ENCODE results near the gene SMIM41.
"Not testable (repeated sequence)": the region's sequence is repeated elsewhere in the genome, so short reads cannot be mapped to it uniquely, and the experiment has no call there.

SMIM41 gene

DNA sequence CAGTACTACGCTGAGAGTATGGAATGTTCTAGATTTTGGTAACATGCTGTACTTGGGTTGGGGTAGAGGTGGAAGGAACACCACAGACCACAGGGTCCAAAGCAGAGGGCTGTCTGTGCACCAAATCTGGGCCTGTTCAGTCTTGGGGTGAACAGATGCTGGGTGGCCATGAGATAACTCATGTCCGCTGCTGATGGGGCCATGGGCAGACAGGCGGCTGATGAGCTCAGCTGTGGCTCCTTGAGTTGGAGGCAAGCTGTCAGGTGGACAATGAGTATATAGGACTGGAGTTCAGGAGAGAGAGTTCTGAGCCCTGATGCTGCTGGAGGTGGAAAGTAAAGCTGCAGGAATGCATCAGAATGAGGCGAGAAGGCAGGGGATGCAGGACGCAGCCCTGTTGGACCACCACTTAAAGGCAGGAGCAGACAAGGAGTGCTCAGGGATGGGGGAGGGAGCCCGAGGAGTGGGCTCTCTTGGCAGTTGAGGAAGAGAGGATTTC, 6.2 kb downstream of the SMIM41 start:
- DNase-seq (ENCODE audit: low read depth in 2 of 2), result no peak

DNA sequence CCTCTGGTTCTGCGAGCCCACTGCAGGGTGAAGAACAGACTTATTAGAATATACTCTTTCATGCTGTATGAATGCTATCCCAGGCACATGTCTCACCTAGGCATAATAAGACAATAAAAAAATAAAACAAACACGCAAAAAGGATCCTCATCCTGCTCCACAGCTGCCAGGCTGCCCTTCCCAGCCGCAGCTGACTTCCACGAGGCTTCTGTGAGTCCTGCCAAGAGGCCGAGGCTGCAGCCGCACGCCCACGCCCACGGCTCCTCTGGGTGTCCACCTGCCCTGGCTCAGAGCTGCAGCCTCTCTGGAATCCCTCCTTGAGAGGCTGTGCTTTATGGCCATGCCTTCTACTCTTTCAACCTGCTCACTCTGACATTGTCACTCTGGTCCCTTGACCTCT, 6.9 kb downstream of the SMIM41 start:
- DNase-seq (ENCODE audit: low read depth in 2 of 2), result no peak

DNA sequence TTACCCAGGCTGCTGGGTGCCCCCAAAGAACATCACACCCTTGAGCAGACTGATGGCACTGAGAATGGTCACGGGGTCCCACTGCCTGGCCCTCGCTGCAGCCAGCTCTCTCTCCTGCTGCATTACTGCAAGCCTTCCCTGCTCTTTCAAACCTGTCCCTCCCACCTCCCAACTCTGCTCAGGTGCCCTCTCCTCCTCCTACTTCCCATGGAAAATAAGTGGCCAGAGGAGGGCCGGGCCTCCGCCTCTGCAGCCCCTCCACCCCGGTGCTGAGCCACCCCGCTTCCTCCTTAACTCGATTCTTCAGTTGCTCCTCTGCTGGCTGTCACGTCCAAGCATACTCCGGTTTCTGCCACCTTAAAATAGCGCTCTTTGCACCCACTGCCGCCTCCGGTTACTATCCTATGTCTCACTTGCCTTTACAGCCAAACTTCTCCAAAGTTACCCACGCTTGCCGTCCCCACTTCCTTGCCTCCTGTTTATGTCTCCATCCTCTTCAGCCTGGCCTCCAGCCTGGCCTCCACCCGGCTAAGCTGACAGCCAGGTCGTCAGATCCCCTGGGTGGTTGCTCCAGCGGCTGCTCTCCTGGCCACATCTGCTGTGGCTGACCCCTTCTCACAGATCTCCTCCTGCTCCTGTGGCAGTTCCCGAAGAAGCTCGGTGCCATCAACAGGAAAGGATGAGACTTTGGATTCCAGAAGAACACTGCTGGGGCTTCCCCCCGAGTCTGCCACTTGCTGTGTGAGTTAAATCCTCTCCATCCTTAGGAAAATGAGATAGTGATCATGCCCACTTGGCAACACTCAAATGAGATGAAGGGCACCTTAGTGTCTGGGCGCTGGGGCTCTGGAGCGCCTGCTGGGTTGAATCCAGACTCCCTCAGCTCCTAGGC, 7.7 kb downstream of the SMIM41 start:
- no peak for DNase-seq (ENCODE audit: low read depth in 2 of 2)

DNA sequence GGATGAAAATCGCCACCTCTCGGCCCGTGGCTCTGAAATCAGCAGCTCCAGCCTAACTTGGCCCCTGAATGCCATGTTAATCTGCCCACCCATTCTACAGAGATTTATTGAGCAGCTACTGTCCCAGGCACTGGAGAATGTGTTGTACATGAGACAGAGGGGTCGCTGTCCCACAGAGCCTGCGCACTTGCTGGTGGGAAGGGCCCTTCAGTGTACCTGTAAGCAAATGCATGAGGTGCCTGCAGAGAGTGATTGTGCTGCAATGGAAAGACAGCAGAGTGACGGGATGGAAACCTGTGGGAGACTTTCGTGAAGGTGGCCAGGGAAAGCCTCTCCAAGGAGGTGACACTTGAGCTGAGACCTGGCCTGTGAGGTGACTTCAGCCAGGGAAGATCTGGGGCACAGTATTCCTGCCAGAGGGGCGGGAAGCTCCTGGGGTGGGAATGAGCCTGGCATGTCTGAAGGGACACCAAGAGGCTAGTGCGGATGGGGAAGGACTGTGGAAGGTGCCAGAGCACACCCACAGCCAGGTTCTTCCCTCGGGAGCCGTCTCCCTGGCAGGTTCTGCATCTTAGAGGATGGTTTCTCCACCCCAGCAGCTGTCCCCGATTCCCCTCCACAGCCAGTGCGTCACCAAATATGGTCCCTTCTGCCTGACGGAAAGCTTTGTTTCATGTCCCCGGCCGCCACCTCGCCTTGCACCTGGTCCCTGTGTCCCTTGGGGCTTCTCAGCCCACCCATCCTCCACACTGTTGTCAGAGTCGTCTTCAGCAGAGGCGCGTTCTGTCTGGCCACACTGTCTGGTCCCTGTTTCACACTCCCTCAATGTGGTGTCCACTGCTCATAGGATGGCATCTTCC, 8.7 kb downstream of the SMIM41 start:
- DNase-seq (ENCODE audit: low read depth in 2 of 2), result no peak

DNA sequence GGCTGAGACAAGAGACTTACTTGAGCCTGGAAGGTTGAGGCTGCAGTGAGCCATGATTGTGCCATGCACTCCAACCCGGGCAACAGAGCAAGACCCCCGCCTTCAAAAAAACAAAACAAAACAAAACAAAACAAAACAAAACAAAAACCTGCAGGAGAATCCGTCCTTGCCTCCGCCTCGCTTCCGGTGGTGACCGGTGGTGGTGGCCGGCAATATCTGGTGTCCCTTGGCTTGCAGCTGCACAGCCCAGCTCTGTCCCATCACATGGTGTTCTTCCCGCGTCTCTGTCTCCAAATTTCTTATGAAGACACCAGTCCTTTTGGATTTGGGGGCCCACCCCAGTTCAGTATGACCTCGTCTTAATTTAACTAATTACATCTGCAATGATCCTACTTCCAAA, 10.0 kb downstream of the SMIM41 start:
- DNase-seq (ENCODE audit: low read depth in 2 of 2), result no peak

DNA sequence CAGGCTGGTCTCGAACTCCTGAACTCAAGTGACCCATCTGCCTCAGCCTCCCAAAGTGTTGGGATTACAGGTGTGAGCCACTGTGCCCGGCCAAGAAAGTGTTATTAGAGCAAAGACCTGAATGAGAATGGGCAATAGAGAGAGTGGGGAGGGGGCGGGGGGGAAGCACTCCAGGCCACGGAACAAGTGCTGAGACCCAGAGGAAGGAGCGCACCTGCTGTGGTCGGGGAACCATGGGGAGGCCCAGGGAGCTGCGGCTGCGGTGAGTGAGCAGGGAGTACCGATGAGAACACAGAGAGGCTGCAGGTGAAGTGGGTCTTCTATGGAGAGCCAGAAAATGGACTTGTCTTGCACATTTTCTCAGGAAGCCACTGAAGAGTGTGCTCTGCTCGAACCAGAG, 10.8 kb downstream of the SMIM41 start:
- no peak for DNase-seq (ENCODE audit: low read depth in 2 of 2)

DNA sequence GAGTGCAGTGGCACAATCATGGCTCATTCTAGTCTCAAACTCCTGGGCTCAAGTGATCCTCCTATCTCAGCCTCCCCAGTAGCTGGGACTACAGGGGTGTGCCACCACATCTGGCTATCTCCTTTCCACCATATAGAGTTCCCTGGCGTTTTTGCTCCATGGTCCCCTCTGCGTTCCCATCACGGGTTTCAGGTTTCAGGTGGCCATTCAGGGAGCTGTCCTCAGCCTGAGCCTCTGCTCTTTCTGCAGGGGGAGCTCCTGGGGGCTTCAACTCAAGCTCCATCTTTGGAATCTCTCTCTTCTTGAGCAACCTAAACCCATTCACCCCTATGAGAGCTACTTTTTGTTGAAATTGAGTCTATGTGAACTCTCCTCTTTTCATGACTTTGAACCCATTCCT, 11.6 kb downstream of the SMIM41 start:
- no peak for DNase-seq (ENCODE audit: low read depth in 2 of 2)

DNA sequence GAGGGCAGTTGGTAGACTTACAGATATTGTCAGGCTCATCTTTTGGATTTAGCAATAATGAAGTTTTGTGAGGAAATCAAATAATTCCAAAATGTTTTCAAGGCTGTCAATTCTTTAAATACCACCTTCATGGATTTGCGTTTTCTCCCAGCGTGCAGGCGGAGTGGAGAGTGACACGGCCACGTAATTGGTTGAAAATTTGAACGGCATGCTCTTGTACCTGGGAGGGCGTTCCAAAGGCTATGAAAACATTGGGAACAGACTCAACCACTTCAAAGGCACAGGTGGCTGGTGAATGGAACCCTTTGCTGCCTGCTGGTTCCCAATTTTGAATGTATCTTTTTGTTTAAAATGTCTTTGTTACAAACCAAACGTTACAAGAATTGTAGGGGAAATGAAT, 12.4 kb downstream of the SMIM41 start:
- DNase-seq (ENCODE audit: low read depth in 2 of 2), result no peak

DNA sequence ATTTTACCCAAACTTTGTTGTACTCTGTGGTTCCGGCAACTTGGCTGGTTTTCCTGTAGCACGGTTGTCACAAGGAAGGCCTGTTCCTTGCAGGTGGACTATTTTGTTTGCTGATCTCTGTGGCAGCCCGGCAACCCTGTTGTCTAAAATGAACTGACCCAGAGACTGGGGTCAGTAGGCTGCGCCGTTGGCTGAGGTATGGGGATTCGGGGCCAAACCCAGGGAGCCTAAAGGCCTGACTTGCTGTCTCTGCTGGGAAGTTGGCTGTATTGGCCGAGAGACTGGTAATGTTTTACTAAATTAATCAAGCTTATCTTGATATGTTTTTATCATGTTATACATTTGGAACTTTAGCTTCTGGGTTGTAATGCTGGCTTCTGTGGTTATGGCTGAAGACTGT, 13.8 kb downstream of the SMIM41 start:
- no peak for DNase-seq (ENCODE audit: low read depth in 2 of 2)

DNA sequence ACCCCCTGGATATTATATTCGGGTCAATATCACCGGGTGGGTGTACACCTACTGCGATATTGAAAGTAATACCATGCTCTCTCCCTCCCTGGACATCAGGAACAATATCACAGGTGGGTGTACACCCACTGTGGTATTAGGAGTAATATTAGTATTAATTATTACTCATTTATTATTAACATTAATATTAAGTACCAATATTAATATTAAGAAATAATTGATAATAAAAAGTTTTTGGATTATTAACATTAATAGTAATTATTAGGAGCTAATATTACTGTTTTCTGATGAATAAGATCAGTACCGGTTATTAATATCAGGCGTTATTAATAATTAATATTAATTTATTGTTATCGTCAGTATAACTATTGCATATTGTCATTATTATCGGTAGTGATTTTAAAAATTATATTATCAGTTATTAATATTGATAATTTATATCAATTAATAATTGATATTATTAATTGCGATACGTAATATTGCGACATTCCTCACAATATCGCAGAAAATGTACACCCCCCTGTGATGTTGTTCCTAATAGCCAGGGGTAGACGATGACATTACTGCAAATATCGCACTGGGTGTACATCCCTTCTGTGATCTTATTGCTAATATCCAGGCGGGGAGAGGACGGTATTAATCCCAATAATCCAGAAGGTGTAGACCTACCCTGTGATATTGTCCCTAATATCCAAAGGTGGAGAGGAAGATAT, 17.0 kb downstream of the SMIM41 start:
- no peak for DNase-seq (ENCODE audit: low read depth in 2 of 2)

DNA sequence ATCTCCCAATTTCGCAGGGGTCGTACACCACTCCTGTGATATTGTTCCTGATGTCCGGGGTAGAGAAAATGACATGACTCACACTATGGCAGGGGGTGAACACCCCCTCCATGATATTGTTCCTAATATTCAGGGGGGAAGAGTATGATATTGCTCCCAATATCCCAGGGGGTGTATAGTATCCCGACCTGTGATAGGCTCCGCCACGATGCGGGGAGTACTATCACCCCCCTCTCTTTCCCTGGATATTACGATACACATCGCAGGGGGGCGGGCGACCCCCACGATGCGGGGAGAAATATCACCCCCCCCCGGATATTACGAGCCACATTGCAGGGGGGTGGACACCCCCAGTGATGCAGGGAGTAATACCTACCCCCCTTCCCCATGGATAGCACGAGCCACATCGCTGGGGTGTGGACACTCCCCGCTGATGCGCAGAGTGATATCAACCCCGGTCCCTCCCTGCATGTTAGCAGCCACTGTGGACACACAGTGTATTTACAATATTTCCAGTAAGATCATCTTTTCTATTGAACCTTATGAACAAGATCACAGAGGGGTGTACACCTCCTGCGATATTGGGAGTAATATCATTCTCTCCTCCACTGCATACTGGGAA, 17.7 kb downstream of the SMIM41 start:
- no peak for DNase-seq (ENCODE audit: low read depth in 2 of 2)

DNA sequence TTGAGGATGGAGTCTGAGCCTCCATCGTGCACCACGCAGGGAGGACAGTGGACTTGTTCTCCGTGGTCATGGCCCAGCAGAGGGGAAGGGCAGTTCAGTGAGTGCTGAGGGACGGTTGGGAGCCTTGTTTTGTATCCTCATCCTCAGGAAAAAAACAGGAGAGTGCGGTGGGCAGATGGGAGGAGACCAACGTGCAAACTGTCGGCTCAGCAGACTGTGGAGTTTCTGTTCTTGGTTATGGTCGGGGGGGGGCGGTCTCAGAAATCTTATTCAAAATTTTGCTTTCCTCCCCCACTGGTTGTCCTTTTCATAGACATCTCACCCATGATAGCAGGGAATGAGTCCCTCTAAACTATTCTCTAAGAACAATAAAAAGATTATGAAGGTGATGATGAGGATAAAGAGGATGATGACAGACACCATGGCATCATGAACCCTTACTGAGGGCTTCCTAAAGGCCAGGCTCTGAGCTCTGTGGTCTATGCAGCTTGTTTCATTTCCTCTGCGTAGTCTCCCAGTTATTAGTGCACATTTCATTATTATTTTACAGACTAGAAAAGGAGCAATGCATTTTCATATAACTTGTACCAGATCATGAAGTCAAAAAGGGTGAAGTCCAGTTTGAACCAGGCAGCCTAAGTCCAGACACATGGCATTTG, 25.1 kb downstream of the SMIM41 start:
- not testable (repeated sequence) for DNase-seq (ENCODE audit: low read depth in 2 of 2)

DNA sequence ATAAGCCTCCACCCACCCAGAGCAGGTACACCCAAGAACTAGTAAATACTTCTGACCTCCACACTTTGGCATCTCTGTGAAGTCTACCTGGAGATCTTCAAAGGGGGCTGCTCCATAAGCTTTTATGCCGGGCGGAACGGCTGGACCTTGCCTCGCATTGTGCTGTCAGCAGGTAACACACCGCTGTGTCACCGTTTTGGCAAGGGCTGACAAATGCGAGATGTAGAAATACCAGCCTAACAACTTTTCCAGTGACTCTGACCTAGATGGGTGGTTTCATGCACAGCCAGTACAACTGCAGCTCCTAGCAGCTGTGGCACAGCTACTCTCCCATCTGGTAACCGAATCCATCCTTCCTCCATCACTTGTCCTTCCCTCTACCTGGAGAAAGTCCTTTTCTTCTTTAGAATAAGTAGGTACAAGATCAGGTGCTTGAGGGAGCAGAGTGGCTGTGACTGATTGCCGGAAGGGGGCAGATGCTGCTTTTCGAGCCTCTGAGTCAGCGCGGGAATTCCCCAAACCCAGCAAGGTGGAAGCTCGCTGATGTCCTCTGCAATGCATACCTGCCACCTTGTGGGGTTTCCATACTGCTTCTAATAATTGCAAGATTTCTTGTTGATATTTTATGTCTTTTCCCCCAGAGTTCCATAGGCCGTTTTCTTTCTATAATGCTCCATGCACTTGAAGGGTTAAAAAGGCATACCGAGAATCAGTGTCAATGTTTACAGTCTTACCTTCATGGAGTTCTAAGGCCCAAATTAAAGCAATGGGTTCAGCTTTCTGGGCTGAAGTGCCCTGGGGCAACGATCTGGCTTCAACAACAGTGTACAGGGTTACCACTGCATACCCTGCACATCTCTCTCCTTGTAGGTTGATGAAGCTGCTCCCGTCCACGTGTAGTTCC, 37.0 kb downstream of the SMIM41 start:
- DNase-seq (ENCODE audit: low read depth in 2 of 2), result peak; percentile 47 to 57

DNA sequence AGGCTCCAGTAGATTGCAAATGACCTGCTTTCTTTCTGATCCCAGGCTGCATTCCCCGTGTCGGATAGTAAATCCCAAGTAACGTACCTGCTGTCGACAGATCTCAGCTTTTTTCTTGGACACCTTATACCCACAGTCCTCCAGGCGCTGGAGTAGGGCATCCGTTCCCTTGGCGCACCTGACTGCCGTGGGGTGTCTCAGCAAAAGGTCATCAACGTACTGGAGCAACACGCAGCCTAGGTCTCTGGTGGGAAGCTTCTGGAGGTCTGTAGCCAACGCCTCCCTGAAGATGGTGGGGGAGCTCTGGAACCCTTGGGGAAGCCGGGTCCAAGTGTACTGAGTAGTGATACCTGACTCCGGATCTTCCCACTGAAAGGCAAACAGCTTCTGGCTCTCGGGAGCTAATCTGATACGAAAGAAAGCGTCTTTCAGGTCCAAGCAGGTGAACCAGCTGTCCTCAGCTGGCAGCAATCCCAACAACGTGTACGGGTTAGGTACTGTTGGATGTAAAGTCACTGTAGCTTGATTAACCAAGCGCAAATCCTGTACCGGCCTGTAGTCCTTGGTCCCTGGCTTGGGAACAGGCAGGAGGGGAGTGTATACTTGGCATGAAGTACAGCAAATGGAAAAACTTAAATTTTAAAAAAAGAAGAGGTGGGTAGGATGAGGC, 38.4 kb downstream of the SMIM41 start:
- DNase-seq (ENCODE audit: low read depth in 2 of 2), result not testable (repeated sequence)

DNA sequence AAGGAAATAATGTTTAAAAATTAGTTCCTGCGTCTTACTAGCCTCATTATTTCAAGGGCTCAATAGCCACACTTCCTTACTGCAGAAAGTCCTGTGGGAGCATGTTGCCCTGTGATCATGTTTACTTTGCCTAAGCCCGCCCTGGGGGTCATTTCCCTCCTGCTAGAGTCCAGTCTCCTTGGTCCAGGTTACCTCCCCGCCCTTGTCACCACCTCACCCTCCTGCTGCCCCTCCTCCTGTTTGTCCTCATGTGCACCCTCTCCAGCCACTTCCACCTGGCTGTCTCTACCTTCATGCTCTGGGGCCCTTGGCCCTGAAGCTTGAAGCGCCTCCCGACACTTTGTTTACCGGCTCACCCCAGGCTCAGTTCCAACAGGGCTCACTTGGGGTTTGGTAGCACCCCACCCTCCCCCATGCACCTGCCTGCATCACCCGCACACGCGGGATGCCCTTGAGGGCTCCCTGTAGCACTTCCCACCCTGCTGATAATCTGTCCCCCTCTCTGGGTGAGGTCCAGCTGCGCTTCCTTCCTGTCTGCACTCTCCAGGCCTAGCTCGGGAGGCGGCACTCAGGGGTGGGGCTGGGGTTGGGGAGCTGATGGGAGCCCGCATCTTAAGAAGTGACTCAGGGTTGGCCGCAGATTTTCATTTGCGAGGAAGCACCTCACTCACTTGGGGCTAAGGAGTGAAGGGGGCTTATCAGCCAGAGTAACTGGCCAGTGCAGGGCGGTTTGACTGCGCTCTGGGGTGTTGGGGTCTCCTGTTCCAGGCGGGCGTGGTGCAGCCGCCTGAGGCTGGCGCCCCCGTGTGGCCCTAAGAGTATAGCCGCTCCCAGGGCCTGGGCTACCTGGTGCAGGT, 40.1 kb downstream of the SMIM41 start:
- peak in 1 of 2 donors; percentile 29 for DNase-seq (ENCODE audit: low read depth in 2 of 2)

DNA sequence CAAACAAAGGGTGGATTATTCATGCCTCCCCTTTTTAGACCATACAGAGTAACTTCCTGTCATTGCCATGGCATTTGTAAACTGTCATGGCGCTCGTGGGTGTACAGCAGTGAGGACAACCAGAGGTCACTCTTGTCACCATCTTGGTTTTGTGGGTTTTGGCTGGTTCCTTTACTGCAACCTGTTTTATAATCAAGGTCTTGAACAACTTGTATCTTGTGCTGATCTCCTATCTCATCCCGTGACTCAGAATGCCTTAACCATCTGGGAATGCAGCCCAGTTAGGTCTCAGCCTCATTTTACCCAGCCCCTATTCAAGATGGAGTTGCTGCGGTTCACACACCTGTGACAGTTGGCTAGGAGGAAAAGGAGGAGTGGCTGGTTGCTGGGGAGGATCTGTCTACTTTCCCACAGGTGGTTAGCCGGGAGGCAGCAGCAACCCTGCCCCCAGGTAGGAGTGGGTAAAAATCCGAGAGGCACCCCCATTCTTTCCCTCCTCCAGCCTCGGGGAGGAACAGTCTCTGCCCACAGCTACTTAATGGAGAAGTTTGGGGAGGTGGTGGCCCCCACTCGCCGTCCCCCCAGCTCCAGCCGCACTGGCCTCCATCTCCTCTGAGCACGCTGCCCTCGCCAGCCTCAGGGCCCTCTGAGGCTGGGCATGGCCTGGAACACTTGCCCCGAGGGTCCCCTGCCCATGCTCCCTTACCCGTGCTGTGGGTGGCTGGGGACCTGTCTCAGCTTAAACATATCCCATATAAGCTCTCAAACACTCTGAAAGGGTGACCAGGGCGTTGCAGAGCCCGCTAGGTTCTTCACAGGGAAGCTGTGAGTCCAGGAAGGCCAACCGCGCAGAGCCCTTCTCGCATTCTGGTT, 41.7 kb downstream of the SMIM41 start:
- DNase-seq (ENCODE audit: low read depth in 2 of 2), result no peak

DNA sequence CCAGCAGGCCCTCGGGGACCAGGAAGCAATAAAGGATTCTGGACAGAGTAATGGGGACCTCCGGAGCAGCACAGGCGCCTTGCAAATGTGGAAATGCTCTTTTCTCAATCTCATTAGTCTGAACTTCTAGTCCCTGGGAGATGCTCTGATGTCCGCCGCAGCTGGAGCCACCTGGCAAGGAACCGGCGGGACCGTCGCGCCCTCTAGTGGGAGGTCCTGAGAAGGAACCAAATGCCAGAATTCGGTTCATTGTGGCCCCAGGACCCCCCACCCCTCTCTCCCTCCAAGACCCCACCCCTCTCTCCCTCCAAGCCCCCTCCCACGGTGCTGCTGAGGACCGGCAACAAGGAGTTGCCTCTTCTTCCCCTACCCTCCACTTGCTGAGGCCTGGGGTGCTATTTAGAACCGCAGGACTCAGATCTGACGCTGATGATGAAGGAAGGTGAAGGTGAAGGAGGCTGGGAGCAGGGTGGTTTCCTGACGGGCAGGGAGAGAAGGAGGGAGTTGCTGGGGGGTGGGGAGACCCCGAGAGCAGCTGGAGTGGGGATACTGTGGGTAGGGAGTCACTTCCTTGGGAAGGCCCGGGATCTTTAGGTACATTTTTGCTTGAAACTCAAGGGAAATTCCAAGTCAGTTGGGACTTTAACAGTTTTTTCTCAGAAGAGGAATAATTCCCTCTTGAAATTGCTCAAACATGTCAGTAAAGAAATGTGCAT, 42.5 kb downstream of the SMIM41 start:
- DNase-seq (ENCODE audit: low read depth in 2 of 2), result peak; percentile 58 to 63
